Measurements from ENCODE around the gene BAHCC1. TPM values are rescaled to one million over a fixed set of nuclear protein-coding genes. Genes with fewer than 3 reads are reported as not detected.
A peak's percentile ranks its signal among the peaks of the same experiment; 100 is the strongest.

Gene BAHCC1
- total RNA-seq, 1 experiment from 2014 or later = 33.7 TPM

GRCh38 chr17:81408049-81408448 lies 12.8 kb downstream of the BAHCC1 start:
- Histone ChIP-seq H3K9me2 (ENCODE audit: insufficient read depth) (no peaks in the 10 kb centered on the region), H3K36me3 (ENCODE audit: low read depth) (no peaks in the 10 kb centered on the region), H3K4me3 (no peak overlapping the region), H3K4me2 (no peak overlapping the region), H3K27ac (no peak overlapping the region), H3F3A (ENCODE audit: insufficient read depth, low read depth) (no peaks in the 10 kb centered on the region), H3K27me3 (ENCODE audit: insufficient read depth, low read depth) (no peaks in the 10 kb centered on the region), H2AFZ (no peak overlapping the region), H4K20me1 (ENCODE audit: insufficient read depth) (no peaks in the 10 kb centered on the region), H3K9me3 (ENCODE audit: insufficient read depth, low read depth) (no peaks in the 10 kb centered on the region), H3K4me1 (replicated peaks; ENCODE audit: insufficient read depth) (no peaks in the 10 kb centered on the region), H3K79me2 (ENCODE audit: low read depth) (no peaks in the 10 kb centered on the region)
- POLR2A ChIA-PET (ENCODE audit: unreplicated experiment) = interaction anchor here (0.6 kb wide), 1 partner anchor 21 kb away, joined by 7 read pairs; no protein-coding TSS in a partner anchor
- TF ChIP-seq, protein P1, sequence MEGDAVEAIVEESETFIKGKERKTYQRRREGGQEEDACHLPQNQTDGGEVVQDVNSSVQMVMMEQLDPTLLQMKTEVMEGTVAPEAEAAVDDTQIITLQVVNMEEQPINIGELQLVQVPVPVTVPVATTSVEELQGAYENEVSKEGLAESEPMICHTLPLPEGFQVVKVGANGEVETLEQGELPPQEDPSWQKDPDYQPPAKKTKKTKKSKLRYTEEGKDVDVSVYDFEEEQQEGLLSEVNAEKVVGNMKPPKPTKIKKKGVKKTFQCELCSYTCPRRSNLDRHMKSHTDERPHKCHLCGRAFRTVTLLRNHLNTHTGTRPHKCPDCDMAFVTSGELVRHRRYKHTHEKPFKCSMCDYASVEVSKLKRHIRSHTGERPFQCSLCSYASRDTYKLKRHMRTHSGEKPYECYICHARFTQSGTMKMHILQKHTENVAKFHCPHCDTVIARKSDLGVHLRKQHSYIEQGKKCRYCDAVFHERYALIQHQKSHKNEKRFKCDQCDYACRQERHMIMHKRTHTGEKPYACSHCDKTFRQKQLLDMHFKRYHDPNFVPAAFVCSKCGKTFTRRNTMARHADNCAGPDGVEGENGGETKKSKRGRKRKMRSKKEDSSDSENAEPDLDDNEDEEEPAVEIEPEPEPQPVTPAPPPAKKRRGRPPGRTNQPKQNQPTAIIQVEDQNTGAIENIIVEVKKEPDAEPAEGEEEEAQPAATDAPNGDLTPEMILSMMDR (conservative IDR thresholded peaks at IDR 0.05) = no peak
- no peak for TF ChIP-seq EZH2 (IDR thresholded peaks at IDR 0.05; ENCODE audit: low read depth)
- CTCF ChIA-PET = interaction anchor here (0.6 kb wide), 1 partner anchor 56 kb away, joined by 3 read pairs; no protein-coding TSS in a partner anchor
- no peak for DNase-seq
- no TSS peak for BruUV-seq (replicated peaks)
- intact Hi-C loops (cut with micrococcal nuclease; ENCODE audit: unreplicated experiment) = no loop called here

DNA sequence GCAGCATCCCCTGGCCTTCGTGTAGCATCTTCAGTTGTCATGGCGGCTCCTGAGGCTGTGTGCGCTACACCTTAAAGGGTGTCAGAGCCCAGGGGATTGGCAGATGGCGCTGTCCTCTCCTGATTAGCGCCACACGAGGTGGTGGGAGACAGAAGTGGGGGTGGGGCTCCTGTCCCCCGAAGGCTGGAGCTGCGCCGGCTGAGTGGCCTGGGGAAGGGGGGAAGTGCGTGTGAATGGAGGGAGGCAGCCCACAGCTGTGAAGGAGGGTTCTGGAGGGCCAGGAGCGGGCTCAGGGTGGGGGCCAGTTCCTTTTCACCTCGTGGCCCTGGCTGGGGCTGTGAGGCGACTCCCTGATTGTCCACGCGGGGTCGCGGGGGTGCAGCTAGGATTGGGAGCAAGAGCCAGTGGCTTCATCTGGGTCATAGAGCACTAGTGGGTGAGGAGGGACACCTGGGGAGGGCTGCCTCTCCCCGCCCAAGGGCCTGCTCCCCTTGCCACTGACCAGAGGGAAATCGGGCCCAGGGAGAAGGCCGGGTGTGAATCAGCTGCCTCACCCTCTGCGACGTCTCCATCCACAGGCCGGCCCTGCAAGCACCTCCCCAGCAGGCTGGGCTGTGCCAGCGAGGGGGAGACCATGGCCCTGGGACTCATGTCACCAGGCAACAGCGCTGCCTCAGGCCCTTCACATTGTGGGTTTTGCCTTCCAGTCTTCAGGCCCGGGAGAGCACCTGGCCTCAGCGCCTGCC lies 14.1 kb downstream of the BAHCC1 start:
- DNase-seq = peak in 1 of 2 experiments; percentile 49
- no peaks in the 10 kb centered on the region for H3K4me1 ChIP-seq (replicated peaks; ENCODE audit: insufficient read depth)
- no peaks in the 10 kb centered on the region for H4K20me1 ChIP-seq (ENCODE audit: insufficient read depth)
- BruUV-seq (replicated peaks) = no TSS peak
- no peaks in the 10 kb centered on the region for H3K9me2 ChIP-seq (ENCODE audit: insufficient read depth)
- H3K27me3 ChIP-seq (ENCODE audit: insufficient read depth, low read depth) = no peaks in the 10 kb centered on the region
- no peak overlapping the region for H3K27ac ChIP-seq
- no peaks in the 10 kb centered on the region for H3K9me3 ChIP-seq (ENCODE audit: insufficient read depth, low read depth)
- no peak overlapping the region for H2AFZ ChIP-seq
- H3K4me2 ChIP-seq = no peak overlapping the region
- intact Hi-C loops (cut with micrococcal nuclease; ENCODE audit: unreplicated experiment) = no loop called here
- no peaks in the 10 kb centered on the region for H3K79me2 ChIP-seq (ENCODE audit: low read depth)
- H3K4me3 ChIP-seq = no peak overlapping the region
- no peaks in the 10 kb centered on the region for H3F3A ChIP-seq (ENCODE audit: insufficient read depth, low read depth)
- ChIA-PET POLR2A (ENCODE audit: unreplicated experiment) (interaction anchor here (0.5 to 0.6 kb wide), 2 partner anchors 199 to 1590 kb away, joined by 3 to 4 read pairs; no protein-coding TSS in a partner anchor), CTCF (no interaction called here)
- TF ChIP-seq, protein P1 (conservative IDR thresholded peaks at IDR 0.05) = no peak
- no peak for TF ChIP-seq EZH2 (IDR thresholded peaks at IDR 0.05; ENCODE audit: low read depth)
- no peaks in the 10 kb centered on the region for H3K36me3 ChIP-seq (ENCODE audit: low read depth)

- TF ChIP-seq, protein P1 (conservative IDR thresholded peaks at IDR 0.05) = no peak
- no peak for TF ChIP-seq EZH2 (IDR thresholded peaks at IDR 0.05; ENCODE audit: low read depth)
- BruUV-seq (replicated peaks) = no TSS peak
- Histone ChIP-seq H3K27ac (no peak overlapping the region), H3K36me3 (ENCODE audit: low read depth) (no peaks in the 10 kb centered on the region), H2AFZ (no peak overlapping the region), H3K27me3 (ENCODE audit: insufficient read depth, low read depth) (no peaks in the 10 kb centered on the region), H3K9me3 (ENCODE audit: insufficient read depth, low read depth) (no peaks in the 10 kb centered on the region), H3K79me2 (ENCODE audit: low read depth) (no peaks in the 10 kb centered on the region), H3K4me3 (no peak overlapping the region), H3K9me2 (ENCODE audit: insufficient read depth) (no peaks in the 10 kb centered on the region), H3F3A (ENCODE audit: insufficient read depth, low read depth) (no peaks in the 10 kb centered on the region), H3K4me2 (no peak overlapping the region), H4K20me1 (ENCODE audit: insufficient read depth) (no peaks in the 10 kb centered on the region), H3K4me1 (replicated peaks; ENCODE audit: insufficient read depth) (no peaks in the 10 kb centered on the region)
- ChIA-PET POLR2A (ENCODE audit: unreplicated experiment) (interaction anchor here (0.6 kb wide), 1 partner anchor 60 kb away, joined by 5 read pairs; no protein-coding TSS in a partner anchor), CTCF (no interaction called here)
- no peak for DNase-seq
- intact Hi-C loops (cut with micrococcal nuclease; ENCODE audit: unreplicated experiment) = no loop called here
Measured at GRCh38 chr17:81410852-81411251, 15.6 kb downstream of the BAHCC1 start.
